ENCODE data around the gene TRIB2. TPM values are rescaled to one million over a fixed set of nuclear protein-coding genes. Genes with fewer than 3 reads are reported as not detected.

Gene TRIB2
- total and polyA plus RNA-seq, 2 of the 4 experiments (the other 2 are of a cell fraction), result 12.0 to 12.7 TPM

DNA sequence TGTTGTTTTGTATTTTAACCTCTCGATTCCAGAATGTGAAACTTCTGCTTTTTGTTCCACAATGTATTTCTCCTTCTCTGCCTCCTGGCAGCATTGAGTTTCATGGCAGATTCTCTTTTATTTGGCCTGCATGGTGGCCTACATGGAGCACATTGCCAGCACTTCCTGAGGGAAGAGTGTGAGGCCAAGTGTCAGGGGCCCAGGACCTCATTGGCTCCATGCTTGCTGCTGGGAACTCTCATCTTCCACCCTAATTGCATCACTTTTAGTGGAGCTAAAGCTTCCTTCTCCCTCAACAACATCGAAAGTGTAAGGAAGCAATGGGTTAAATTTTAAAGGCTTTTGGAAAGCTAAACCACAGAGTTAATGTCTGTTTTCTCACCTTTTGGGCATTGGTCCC, 9.5 kb downstream of the TRIB2 start:
- Histone ChIP-seq H3K56ac (ENCODE audit: extremely low read depth, insufficient read depth, low read length) (no peak overlapping the region), H2BK5ac (ENCODE audit: low read depth, low read length, poor library complexity, severe bottlenecking) (no peak overlapping the region), H3K23ac (ENCODE audit: low read depth, low read length) (no peak overlapping the region), H2BK120ac (ENCODE audit: low read depth, low read length) (no peak overlapping the region), H2AK9ac (replicated peaks; ENCODE audit: low read depth, low read length, poor library complexity) (no peak overlapping the region), H3K27ac (ENCODE audit: insufficient read depth, low read length) (no peak overlapping the region), H2AFZ (replicated peaks; ENCODE audit: low read length, poor library complexity) (no peak overlapping the region), H3K4me3 (ENCODE audit: insufficient read depth, low read depth, low read length) (no peak overlapping the region), H4K8ac (ENCODE audit: low read depth in 2 of 2, low read length in 2 of 2) (no peak overlapping the region), H3K4me2 (ENCODE audit: low read depth, low read length) (no peak overlapping the region), H2BK15ac (ENCODE audit: low read depth, low read length) (no peak overlapping the region), H3K9me1 (ENCODE audit: insufficient read depth, low read length) (peaks cover 16% of the 10 kb centered on the region), H3K9ac (ENCODE audit: low read depth, low read length) (no peak overlapping the region), H3K4me1 (ENCODE audit: control insufficient read depth, insufficient read depth, low read length) (peaks cover 5% of the 10 kb centered on the region), H4K91ac (ENCODE audit: insufficient read depth, low read depth, low read length) (no peak overlapping the region), H3K27me3 (ENCODE audit: control insufficient read depth, insufficient read depth, low read length) (no peaks in the 10 kb centered on the region), H4K20me1 (ENCODE audit: insufficient read depth, low read length) (peaks cover 46% of the 10 kb centered on the region; the same call in 1 of the 2 replicates), H2AK5ac (ENCODE audit: low read depth, low read length) (no peak overlapping the region), H4K5ac (ENCODE audit: low read depth, low read length) (no peak overlapping the region), H3K9me3 (ENCODE audit: control insufficient read depth, insufficient read depth, low read length) (no peaks in the 10 kb centered on the region), H3K79me1 (ENCODE audit: low read depth in 1 of 2, low read length in 2 of 2) (peaks cover 35 to 94% of the 10 kb centered on the region in 2 experiments), H2BK20ac (ENCODE audit: low read depth, low read length) (no peak overlapping the region), H3K14ac (replicated peaks; ENCODE audit: low read depth, low read length) (no peak overlapping the region), H3K4ac (ENCODE audit: low read depth, low read length) (no peak overlapping the region), H3K36me3 (ENCODE audit: control insufficient read depth, insufficient read depth, low read length) (peaks cover 55% of the 10 kb centered on the region), H3K18ac (ENCODE audit: low read depth, low read length) (no peak overlapping the region)
- ChIA-PET CTCF (interaction anchor here (1.5 kb wide), 1 partner anchor 281 kb away, joined by 5 read pairs; no protein-coding TSS in a partner anchor), POLR2A (ENCODE audit: unreplicated experiment) (no interaction called here)
- ATAC-seq (ENCODE audit: low read depth), result no peak
- dilution Hi-C loops (cut with HindIII; ENCODE audit: low sequenced_read_pairs, unreplicated experiment), result no loop called here
- in situ Hi-C loops (cut with MboI; ENCODE audit: low sequenced_read_pairs), result no loop called here
- TF ChIP-seq, protein P1, sequence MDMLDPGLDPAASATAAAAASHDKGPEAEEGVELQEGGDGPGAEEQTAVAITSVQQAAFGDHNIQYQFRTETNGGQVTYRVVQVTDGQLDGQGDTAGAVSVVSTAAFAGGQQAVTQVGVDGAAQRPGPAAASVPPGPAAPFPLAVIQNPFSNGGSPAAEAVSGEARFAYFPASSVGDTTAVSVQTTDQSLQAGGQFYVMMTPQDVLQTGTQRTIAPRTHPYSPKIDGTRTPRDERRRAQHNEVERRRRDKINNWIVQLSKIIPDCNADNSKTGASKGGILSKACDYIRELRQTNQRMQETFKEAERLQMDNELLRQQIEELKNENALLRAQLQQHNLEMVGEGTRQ (IDR thresholded peaks at IDR 0.05; ENCODE audit: low read depth, low read length), result no peak
- TF ChIP-seq NFE2L2 (IDR thresholded peaks at IDR 0.05; ENCODE audit: low read depth, low read length), result no peak
- no peak for TF ChIP-seq CEBPB (IDR thresholded peaks at IDR 0.05; ENCODE audit: low read depth, low read length)
- TF ChIP-seq RFX5 (IDR thresholded peaks at IDR 0.05; ENCODE audit: low read depth, low read length), result no peak
- no peak for TF ChIP-seq FOS (IDR thresholded peaks at IDR 0.05; ENCODE audit: low read depth, low read length)
- TF ChIP-seq CHD1 (IDR thresholded peaks at IDR 0.05; ENCODE audit: low read depth, low read length), result no peak
- no peak for TF ChIP-seq RAD21 (IDR thresholded peaks at IDR 0.05; ENCODE audit: low read length)
- no peak for TF ChIP-seq RCOR1 (IDR thresholded peaks at IDR 0.05; ENCODE audit: insufficient replicate concordance, low read length)
- no peak for TF ChIP-seq MAFK (IDR thresholded peaks at IDR 0.05; ENCODE audit: low read depth, low read length)
- TF ChIP-seq, protein P2, sequence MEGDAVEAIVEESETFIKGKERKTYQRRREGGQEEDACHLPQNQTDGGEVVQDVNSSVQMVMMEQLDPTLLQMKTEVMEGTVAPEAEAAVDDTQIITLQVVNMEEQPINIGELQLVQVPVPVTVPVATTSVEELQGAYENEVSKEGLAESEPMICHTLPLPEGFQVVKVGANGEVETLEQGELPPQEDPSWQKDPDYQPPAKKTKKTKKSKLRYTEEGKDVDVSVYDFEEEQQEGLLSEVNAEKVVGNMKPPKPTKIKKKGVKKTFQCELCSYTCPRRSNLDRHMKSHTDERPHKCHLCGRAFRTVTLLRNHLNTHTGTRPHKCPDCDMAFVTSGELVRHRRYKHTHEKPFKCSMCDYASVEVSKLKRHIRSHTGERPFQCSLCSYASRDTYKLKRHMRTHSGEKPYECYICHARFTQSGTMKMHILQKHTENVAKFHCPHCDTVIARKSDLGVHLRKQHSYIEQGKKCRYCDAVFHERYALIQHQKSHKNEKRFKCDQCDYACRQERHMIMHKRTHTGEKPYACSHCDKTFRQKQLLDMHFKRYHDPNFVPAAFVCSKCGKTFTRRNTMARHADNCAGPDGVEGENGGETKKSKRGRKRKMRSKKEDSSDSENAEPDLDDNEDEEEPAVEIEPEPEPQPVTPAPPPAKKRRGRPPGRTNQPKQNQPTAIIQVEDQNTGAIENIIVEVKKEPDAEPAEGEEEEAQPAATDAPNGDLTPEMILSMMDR (conservative IDR thresholded peaks at IDR 0.05; ENCODE audit: low read depth, low read length), result no peak
- no peak for TF ChIP-seq MAZ (IDR thresholded peaks at IDR 0.05; ENCODE audit: borderline replicate concordance, low read depth, low read length)
- BruUV-seq (replicated peaks), result no TSS peak
- intact Hi-C loops (cut with micrococcal nuclease), result no loop called here
- WGBS, 2 experiments (ENCODE audit: extremely low coverage in 2 of 2, insufficient read length in 1 of 2), result no CpG with 5 or more reads among the region's 2 CpGs
- DNase-seq, result no peak
